DND-41 (cell line): ENCODE measurements around the gene DLGAP4.

ENCODE experiments used
- CTCF ChIP-seq: IDR thresholded peaks from 2 replicates; pipeline ENCODE4 v1.5.1; 2012; ENCODE audit warnings: borderline replicate concordance, low read length, moderate library complexity, mild to moderate bottlenecking; ENCODE audit not compliant: poor library complexity, severe bottlenecking; ENCODE audit errors: extremely low read depth
- EZH2 ChIP-seq: IDR thresholded peaks from 3 replicates; pipeline ENCODE4 v1.6.1; 2012; ENCODE audit warnings: borderline replicate concordance, low read depth, mild to moderate bottlenecking, moderate library complexity, low read length, inconsistent platforms; ENCODE audit not compliant: severe bottlenecking

GRCh38 chr20:36367370-36367745, 61.2 kb downstream of the DLGAP4 start:
- no peak for TF ChIP-seq CTCF
- no peak for TF ChIP-seq EZH2
